RWPE2 (cell line): Measurements from ENCODE around the gene ARMC5.

Source experiments
- ATAC-seq: fragments of 200-7000 bp; cut with Tn5 transposase; 3 replicates; pipeline ENCODE4 v1.9.1; 2021; ENCODE audit warnings: low read depth
- DNase-seq: peaks from one replicate; pipeline ENCODE4 v3.0.0-alpha.2; 2020; ENCODE audit warnings: low spot score
- H3K27ac ChIP-seq: fragments of 450-650 bp; 2 replicates; pipeline ENCODE4 v1.5.1; 2017; ENCODE audit warnings: mild to moderate bottlenecking; ENCODE audit not compliant: poor library complexity, severe bottlenecking
- H3K27me3 ChIP-seq: fragments of 250-450 bp; sonication (Bioruptor Pico); 2 replicates; pipeline ENCODE4 v1.5.1; 2021; ENCODE audit warnings: mild to moderate bottlenecking, moderate library complexity; ENCODE audit not compliant: insufficient read depth, poor library complexity, severe bottlenecking
- H3K36me3 ChIP-seq: fragments of 250-450 bp; sonication (Bioruptor Pico); 2 replicates; pipeline ENCODE4 v1.5.1; 2020; ENCODE audit warnings: low read depth, mild to moderate bottlenecking, moderate library complexity
- H3K4me1 ChIP-seq: fragments of 250-450 bp; sonication (Bioruptor Pico); 2 replicates; pipeline ENCODE4 v1.5.1; 2021; ENCODE audit warnings: mild to moderate bottlenecking, moderate library complexity; ENCODE audit not compliant: insufficient read depth, poor library complexity, severe bottlenecking
- H3K4me3 ChIP-seq: fragments of 250-450 bp; sonication (Bioruptor Pico); 2 replicates; pipeline ENCODE4 v1.5.1; 2021; ENCODE audit warnings: mild to moderate bottlenecking, moderate library complexity; ENCODE audit not compliant: severe bottlenecking
- H3K9me3 ChIP-seq: fragments of 250-450 bp; sonication (Bioruptor Pico); 2 replicates; pipeline ENCODE4 v1.5.1; 2021; ENCODE audit warnings: mild to moderate bottlenecking, moderate library complexity; ENCODE audit not compliant: severe bottlenecking
- CTCF ChIP-seq: fragments of 450-650 bp; IDR thresholded peaks from one replicate; pipeline ENCODE4 v1.5.1; 2017; ENCODE audit warnings: mild to moderate bottlenecking, moderate library complexity; ENCODE audit not compliant: poor library complexity, severe bottlenecking

Gene ARMC5

DNA sequence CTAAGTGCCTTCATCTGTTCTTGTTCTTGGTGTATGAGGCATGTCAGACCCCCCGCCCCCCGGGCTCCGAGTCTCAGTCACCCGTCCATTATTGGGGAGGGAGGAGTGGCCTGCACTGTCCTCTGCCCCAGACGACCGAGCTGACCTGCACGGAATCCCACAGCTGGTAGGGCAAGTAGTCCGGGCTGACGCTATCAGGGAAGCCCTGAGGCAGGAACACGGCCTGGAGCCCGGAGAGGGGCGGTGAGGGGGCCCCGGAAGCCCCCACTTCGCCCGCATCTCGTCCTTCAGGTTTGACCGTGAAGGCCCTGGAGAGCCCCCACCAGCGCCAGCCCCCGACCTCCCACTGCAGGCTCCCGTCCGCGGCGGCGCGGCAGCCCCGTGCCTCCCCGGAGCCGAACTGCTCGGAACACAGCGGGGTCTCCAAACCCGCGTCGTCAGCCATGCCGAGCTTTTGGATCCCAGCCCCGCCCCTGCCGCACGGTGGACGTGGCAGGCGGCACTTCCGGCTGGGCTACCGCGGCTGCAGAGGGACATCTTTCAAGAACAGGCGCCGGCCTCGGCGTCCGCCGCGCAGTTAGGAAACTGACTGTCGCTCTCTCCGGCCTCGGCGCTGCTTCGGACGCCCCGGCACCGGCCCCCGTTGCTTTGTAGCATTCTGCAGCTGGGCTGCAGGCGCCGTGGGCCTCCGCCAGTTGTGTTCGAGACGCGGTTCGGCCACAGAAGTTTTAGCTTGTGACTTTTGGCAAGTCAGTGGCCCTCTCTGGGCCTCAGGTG is 48.8 kb downstream of the ARMC5 start, which contains the start of gene RUSF1:
Gene RUSF1, minus strand, starts transcription at position 463 of the 777 bp plus-strand sequence. Its CDS starts 18 bp downstream, at position 445.
- ATAC-seq (peak; percentile 87), DNase-seq (peak; percentile 87)
- peaks cover 4% of the 10 kb centered on the region for H3K4me1 ChIP-seq
- peak within 1 kb of the TSS; percentile 98 for H3K4me3 ChIP-seq
- H3K9me3 ChIP-seq, result no peaks in the 10 kb centered on the region
- H3K27ac ChIP-seq, result peak within 1 kb of the TSS; percentile 54
- no peaks in the 10 kb centered on the region for H3K27me3 ChIP-seq
- peaks cover 12% of the 10 kb centered on the region for H3K36me3 ChIP-seq
- no peak for TF ChIP-seq CTCF

DNA sequence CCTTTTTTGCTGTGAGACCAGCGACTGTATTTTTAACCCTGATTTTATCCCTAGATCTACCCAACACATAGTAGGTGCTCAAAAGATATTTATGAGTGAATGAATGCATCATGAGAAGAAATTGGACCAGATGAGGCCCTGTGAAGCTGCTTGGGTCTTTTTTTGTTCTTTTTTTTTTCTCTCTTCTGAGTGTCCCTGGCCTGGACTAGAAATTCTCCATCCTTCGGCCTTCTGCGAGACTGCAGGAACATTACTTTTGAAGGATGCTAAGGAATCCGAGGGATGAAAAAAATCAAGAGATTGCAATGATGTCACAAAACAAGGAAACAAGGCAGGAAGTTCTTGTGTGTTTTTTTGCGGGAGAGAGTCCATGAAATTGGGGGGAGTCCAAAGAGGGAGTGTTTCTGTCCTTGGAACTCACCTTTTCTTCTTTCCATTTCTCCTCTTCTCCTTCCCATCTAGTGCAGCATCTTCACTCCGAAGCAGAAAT is 49.5 kb downstream of the ARMC5 start:
- peaks cover 7% of the 10 kb centered on the region for H3K4me1 ChIP-seq
- peak overlapping the region; percentile 98 for H3K4me3 ChIP-seq
- H3K9me3 ChIP-seq, result no peaks in the 10 kb centered on the region
- DNase-seq (no peak), ATAC-seq (no peak)
- H3K27me3 ChIP-seq, result no peaks in the 10 kb centered on the region
- H3K27ac ChIP-seq, result peak overlapping the region; percentile 54
- peaks cover 12% of the 10 kb centered on the region for H3K36me3 ChIP-seq
- no peak for TF ChIP-seq CTCF

GRCh38 chr16:31513126-31513525 is 53.8 kb downstream of the ARMC5 start:
- H3K36me3 ChIP-seq, result no peaks in the 10 kb centered on the region
- DNase-seq (no peak), ATAC-seq (peak; percentile 75; the same call in 2 of the 3 replicates)
- H3K4me1 ChIP-seq, result peaks cover 7% of the 10 kb centered on the region
- H3K4me3 ChIP-seq, result no peak overlapping the region
- H3K9me3 ChIP-seq, result peaks cover 3% of the 10 kb centered on the region
- no peak for TF ChIP-seq CTCF
- no peak overlapping the region for H3K27ac ChIP-seq
- no peaks in the 10 kb centered on the region for H3K27me3 ChIP-seq

GRCh38 chr16:31513884-31514283 is 54.6 kb downstream of the ARMC5 start:
- Histone ChIP-seq H3K4me3 (no peak overlapping the region), H3K27ac (no peak overlapping the region), H3K36me3 (no peaks in the 10 kb centered on the region), H3K4me1 (peaks cover 7% of the 10 kb centered on the region), H3K27me3 (no peaks in the 10 kb centered on the region), H3K9me3 (peaks cover 3% of the 10 kb centered on the region)
- TF ChIP-seq CTCF, result no peak
- ATAC-seq (no peak), DNase-seq (no peak)
